GM12864 (cell line): Measurements from ENCODE around the gene MICAL3.
A peak's percentile ranks its signal among the peaks of the same experiment; 100 is the strongest.
"Not testable (repeated sequence)": the region's sequence is repeated elsewhere in the genome, so short reads cannot be mapped to it uniquely, and the experiment has no call there.

ENCODE experiments used
- DNase-seq: peaks from one replicate; pipeline ENCODE4 v3.0.0-alpha.2; 2011; ENCODE audit warnings: low read depth
- H3K4me3 ChIP-seq: 2 replicates; pipeline ENCODE4 v1.5.1; 2011; ENCODE audit warnings: mild to moderate bottlenecking, low read depth, low read length, control low read depth
- CTCF ChIP-seq: IDR thresholded peaks from 2 replicates; pipeline ENCODE4 v1.5.1; 2011; ENCODE audit warnings: low read depth, mild to moderate bottlenecking, moderate library complexity, low read length, control low read depth, inconsistent platforms; ENCODE audit errors: missing control alignments

The MICAL3 gene

GRCh38 chr22:17764036-17764435 lies 260.3 kb downstream of the MICAL3 start:
- no peak for TF ChIP-seq CTCF
- no peak for DNase-seq
- H3K4me3 ChIP-seq: no peak overlapping the region

DNA sequence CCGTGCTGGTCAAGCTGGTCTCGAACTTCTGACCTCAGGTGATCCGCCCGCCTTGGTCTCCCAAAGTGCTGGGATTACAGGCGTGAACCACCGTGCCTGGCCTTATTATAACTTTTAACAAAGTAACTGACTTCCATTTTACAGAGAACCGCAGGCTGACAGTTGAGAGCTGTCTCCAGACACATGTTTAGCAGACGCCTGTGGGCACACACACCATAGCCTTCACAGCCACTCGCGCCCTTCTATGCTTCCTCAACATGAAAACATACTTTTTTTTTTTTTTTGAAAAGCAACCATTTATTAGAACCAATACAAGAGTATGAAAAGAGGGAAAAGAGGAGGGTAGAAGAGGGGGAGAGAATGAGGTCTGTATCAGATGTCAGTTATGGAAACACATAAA lies 260.9 kb downstream of the MICAL3 start:
- not testable (repeated sequence) for H3K4me3 ChIP-seq, DNase-seq

DNA sequence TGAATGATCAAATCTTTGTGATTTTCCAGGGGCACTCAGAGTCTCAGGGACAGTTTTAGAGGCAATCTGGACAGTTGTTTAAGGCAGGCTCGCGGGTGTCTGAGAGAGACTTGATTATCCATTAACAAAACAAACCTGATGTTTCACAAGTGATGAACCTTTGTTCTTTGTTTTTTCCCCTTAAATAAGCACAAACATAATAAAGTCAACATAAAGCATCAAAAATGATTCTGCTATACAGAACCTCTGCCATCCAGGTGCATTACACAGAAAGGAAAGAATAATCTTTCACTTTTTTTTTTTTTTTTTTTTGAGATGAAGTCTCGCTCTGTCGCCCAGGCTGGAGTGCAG lies 263.2 kb downstream of the MICAL3 start:
- TF ChIP-seq CTCF: no peak
- DNase-seq: no peak
- no peak overlapping the region for H3K4me3 ChIP-seq

DNA sequence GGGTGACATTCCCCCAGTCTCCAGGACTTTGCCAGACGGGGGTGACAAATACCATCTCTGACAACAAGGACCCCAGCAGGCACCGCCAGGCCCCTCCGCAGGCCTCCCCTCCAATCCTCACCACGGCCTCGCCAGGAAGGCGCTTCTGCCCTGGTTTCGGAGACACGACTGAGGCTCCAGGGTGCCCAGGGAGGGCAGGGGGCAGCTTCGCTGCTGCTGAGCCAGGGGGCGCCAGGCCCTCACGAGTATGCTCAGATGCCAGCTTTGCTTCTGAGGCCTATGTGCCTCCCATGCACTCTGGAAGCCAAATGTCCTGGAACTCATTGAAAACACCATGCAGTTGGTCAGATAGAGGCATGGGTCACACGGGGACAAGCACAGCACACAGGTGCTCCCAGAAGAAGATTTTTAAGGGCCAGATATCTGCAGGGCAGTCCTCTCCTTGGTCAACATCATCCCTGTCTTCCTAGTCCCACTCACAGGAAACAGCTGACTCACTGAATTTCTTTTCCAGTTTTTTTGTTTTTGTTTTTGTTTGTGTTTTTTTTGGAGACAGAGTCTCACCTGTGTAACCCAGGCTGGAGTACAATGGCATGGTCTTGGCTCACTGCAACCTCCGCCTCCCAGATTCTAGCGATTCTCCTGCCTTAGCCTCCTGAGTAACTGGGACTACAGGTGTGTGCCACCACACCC lies 270.0 kb downstream of the MICAL3 start:
- no peak overlapping the region for H3K4me3 ChIP-seq
- no peak for DNase-seq
- TF ChIP-seq CTCF: peak; percentile 47

DNA sequence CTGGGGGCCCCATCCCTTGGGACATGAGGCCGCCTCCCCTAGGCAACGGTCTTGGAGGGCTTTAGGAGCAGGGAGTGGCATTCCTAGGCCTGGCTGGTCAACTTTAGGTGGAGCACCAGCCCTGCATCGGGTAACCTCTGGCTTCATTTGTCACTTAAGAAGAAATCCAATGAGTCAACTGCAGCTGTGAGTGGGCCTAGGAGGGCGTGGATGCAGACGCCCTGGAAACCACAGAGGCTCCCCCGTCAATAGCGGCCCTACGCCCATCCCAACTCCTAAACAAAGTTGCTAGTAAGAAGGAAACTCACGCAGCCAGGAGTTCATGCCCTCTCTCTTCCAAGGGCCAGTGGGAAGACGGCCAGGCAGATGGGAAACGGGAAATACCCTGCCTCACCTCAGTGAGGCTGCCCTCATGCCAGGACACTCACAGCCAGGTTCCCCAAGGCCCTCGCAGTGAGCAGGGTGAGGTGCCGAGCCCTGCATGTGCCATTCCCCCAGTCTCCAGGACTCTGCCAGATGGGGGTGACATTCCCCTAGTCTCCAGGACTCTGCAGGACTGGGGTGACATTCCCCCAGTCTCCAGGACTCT lies 270.9 kb downstream of the MICAL3 start:
- no peak for DNase-seq
- no peak for TF ChIP-seq CTCF
- no peak overlapping the region for H3K4me3 ChIP-seq

GRCh38 chr22:17751596-17751995 lies 272.8 kb downstream of the MICAL3 start:
- DNase-seq: no peak
- TF ChIP-seq CTCF: no peak
- no peak overlapping the region for H3K4me3 ChIP-seq

GRCh38 chr22:17749605-17750395 lies 274.6 kb downstream of the MICAL3 start:
- no peak for DNase-seq
- H3K4me3 ChIP-seq: no peak overlapping the region
- no peak for TF ChIP-seq CTCF
